ENCODE measurements around the gene ARL1. TPM values are rescaled to one million over a fixed set of nuclear protein-coding genes. Genes with fewer than 3 reads are reported as not detected.
A peak's percentile ranks its signal among the peaks of the same experiment; 100 is the strongest.
"Not testable (repeated sequence)": the region's sequence is repeated elsewhere in the genome, so short reads cannot be mapped to it uniquely, and the experiment has no call there.

Gene ARL1
- polyA plus RNA-seq, 3 donors: 14.7 to 34.8 (median 27.3) TPM

DNA sequence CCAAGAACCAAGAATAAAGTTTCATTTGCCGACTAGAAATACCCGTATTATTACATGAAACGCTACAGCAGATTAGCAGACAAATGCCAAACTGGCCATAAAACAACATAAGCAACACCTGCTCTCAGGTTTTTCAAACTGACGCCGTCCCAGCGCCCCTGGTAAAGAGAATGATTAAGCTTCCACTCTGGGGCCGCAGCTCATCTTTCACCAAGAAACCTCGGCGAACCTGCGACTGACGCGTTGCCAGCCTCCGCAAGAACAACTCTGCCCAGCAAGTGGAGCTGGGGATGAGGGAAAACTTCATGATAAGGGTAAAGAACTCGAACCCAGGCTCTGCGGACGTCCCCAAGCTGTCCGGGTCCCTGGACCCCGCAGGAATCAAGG lies 530 bp downstream of the ARL1 start:
- peaks cover 0 to 7% of the 10 kb centered on the region in 2 donors for H3K36me3 Mint-ChIP-seq
- peaks cover 0 to 1% (median 0%) of the 10 kb centered on the region in 3 donors for H3K27me3 Mint-ChIP-seq (ENCODE audit: low read depth in 3 of 3)
- Histone ChIP-seq H3K9ac (ENCODE audit: insufficient read depth, low read length, poor library complexity, severe bottlenecking) (peak overlapping the region; percentile 87), H3K4me1 (ENCODE audit: control insufficient read depth in 1 of 2, insufficient read depth in 2 of 2, low read length in 2 of 2) (peaks cover 17 to 22% of the 10 kb centered on the region in 2 donors), H3K27me3 (ENCODE audit: control insufficient read depth in 2 of 2, insufficient read depth in 2 of 2, low read length in 2 of 2) (no peaks in the 10 kb centered on the region), H3K4me2 (replicated peaks; ENCODE audit: extremely low read depth, low read length, poor library complexity, severe bottlenecking) (peak overlapping the region; percentile 99), H4K20me1 (ENCODE audit: insufficient read depth, low read length) (no peaks in the 10 kb centered on the region), H3K9me3 (replicated peaks in 1 of 2; ENCODE audit: control insufficient read depth in 1 of 2, insufficient read depth in 1 of 2, low read length in 2 of 2) (no peaks in the 10 kb centered on the region), H3K79me2 (ENCODE audit: insufficient read depth, low read length) (peaks cover 50% of the 10 kb centered on the region), H3K36me3 (replicated peaks in 1 of 2; ENCODE audit: control insufficient read depth in 1 of 2, insufficient read depth in 2 of 2, low read length in 2 of 2) (peaks cover 5 to 12% of the 10 kb centered on the region in 2 donors), H3K4me3 (replicated peaks in 1 of 3; ENCODE audit: low read depth in 2 of 3, low read length in 3 of 3) (peak overlapping the region; percentile 54 to 94 (median 91)), H3K27ac (ENCODE audit: low read depth in 1 of 2, low read length in 2 of 2) (peak overlapping the region; percentile 82 to 97), H2AFZ (ENCODE audit: insufficient read depth, low read depth, low read length, poor library complexity, severe bottlenecking) (peak overlapping the region; percentile 96)
- peak overlapping the region; percentile 91 to 99 (median 98) for H3K27ac Mint-ChIP-seq
- intact Hi-C loops (cut with micrococcal nuclease): loop anchor here (10.0 kb wide), 2 partner anchors 368 to 428 kb away; partner anchors contain the start of gene GNPTAB (in 1 of the 2)
- peaks cover 23% of the 10 kb centered on the region for H3K4me1 Mint-ChIP-seq
- 3% methylated on average over 9 of the region's 18 CpGs for WGBS (ENCODE audit: insufficient coverage)
- peak in 1 of 3 donors; percentile 9 for DNase-seq
- peak overlapping the region; percentile 99 to 100 for H3K4me3 Mint-ChIP-seq
- TF ChIP-seq, protein P1, sequence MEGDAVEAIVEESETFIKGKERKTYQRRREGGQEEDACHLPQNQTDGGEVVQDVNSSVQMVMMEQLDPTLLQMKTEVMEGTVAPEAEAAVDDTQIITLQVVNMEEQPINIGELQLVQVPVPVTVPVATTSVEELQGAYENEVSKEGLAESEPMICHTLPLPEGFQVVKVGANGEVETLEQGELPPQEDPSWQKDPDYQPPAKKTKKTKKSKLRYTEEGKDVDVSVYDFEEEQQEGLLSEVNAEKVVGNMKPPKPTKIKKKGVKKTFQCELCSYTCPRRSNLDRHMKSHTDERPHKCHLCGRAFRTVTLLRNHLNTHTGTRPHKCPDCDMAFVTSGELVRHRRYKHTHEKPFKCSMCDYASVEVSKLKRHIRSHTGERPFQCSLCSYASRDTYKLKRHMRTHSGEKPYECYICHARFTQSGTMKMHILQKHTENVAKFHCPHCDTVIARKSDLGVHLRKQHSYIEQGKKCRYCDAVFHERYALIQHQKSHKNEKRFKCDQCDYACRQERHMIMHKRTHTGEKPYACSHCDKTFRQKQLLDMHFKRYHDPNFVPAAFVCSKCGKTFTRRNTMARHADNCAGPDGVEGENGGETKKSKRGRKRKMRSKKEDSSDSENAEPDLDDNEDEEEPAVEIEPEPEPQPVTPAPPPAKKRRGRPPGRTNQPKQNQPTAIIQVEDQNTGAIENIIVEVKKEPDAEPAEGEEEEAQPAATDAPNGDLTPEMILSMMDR (IDR thresholded peaks at IDR 0.05): no peak
- no peaks in the 10 kb centered on the region for H3K9me3 Mint-ChIP-seq

DNA sequence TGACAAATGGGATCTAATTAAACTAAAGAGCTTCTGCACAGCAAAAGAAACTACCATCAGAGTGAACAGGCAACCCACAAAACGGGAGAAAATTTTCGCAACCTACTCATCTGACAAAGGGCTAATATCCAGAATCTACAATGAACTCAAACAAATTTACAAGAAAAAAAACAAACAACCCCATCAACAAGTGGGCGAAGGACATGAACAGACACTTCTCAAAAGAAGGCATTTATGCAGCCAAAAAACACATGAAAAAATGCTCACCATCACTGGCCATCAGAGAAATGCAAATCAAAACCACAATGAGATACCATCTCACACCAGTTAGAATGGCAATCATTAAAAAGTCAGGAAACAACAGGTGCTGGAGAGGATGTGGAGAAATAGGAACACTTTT lies 16.4 kb downstream of the ARL1 start:
- DNase-seq; H3K79me2 ChIP-seq (ENCODE audit: insufficient read depth, low read length); H3K27me3 ChIP-seq (ENCODE audit: control insufficient read depth in 2 of 2, insufficient read depth in 2 of 2, low read length in 2 of 2); H3K27me3 Mint-ChIP-seq (ENCODE audit: low read depth in 3 of 3); H3K4me3 ChIP-seq (replicated peaks in 1 of 3; ENCODE audit: low read depth in 2 of 3, low read length in 3 of 3); H3K9ac ChIP-seq (ENCODE audit: insufficient read depth, low read length, poor library complexity, severe bottlenecking); H3K27ac ChIP-seq (ENCODE audit: low read depth in 1 of 2, low read length in 2 of 2); H3K4me1 Mint-ChIP-seq; H3K9me3 Mint-ChIP-seq; H3K4me2 ChIP-seq (replicated peaks; ENCODE audit: extremely low read depth, low read length, poor library complexity, severe bottlenecking); intact Hi-C loops (cut with micrococcal nuclease); H4K20me1 ChIP-seq (ENCODE audit: insufficient read depth, low read length); H3K27ac Mint-ChIP-seq; H2AFZ ChIP-seq (ENCODE audit: insufficient read depth, low read depth, low read length, poor library complexity, severe bottlenecking); H3K4me3 Mint-ChIP-seq; H3K4me1 ChIP-seq (ENCODE audit: control insufficient read depth in 1 of 2, insufficient read depth in 2 of 2, low read length in 2 of 2); H3K9me3 ChIP-seq (replicated peaks in 1 of 2; ENCODE audit: control insufficient read depth in 1 of 2, insufficient read depth in 1 of 2, low read length in 2 of 2): not testable (repeated sequence)
- peaks cover 48 to 59% of the 10 kb centered on the region in 2 donors for H3K36me3 ChIP-seq (replicated peaks in 1 of 2; ENCODE audit: control insufficient read depth in 1 of 2, insufficient read depth in 2 of 2, low read length in 2 of 2)
- H3K36me3 Mint-ChIP-seq: peaks cover 58 to 70% of the 10 kb centered on the region in 2 donors
- WGBS (ENCODE audit: insufficient coverage): no CpG with 5 or more reads among the region's 3 CpGs
